Stimulated activated CD4-positive, alpha-beta T cell treated with anti-CD3 and anti-CD28 coated beads, Interleukin-2, amount 100 ng/mL, for 48 hours (primary cell): ENCODE measurements around the gene TM4SF5.
A peak's percentile ranks its signal among the peaks of the same experiment; 100 is the strongest.

Experiments used
- DNase-seq, 2 donors: peaks; one replicate each; pipeline ENCODE4 v3.0.0-alpha.2; 2020

Gene TM4SF5, protein sequence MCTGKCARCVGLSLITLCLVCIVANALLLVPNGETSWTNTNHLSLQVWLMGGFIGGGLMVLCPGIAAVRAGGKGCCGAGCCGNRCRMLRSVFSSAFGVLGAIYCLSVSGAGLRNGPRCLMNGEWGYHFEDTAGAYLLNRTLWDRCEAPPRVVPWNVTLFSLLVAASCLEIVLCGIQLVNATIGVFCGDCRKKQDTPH

GRCh38 chr17:4771519-4772234 is at the start of gene TM4SF5:
Gene TM4SF5, plus strand, starts transcription at chr17:4771886. Its CDS starts 37 bp downstream, at chr17:4771923.
- no peak for DNase-seq

GRCh38 chr17:4722678-4723240 is 48.9 kb upstream of the TM4SF5 start:
- no peak for DNase-seq

DNA sequence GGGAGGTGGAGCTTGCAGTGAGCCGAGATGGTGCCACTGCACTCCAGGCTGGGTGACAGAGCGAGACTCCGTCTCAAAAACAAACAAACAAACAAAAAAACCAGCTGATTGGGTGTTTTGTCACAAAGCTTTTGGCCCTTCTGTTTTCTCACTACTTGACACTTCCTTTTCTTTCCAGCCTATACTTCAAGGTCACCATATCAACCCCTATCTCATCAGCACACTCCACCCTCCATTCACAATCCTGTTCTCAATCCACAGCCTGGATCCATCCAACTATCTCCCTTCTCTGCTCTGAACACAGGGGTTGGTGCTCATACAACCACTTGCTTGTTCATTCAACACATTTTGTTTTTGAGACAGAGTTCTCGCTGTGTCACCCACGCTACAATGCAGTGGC is 47.0 kb upstream of the TM4SF5 start:
- DNase-seq = no peak

DNA sequence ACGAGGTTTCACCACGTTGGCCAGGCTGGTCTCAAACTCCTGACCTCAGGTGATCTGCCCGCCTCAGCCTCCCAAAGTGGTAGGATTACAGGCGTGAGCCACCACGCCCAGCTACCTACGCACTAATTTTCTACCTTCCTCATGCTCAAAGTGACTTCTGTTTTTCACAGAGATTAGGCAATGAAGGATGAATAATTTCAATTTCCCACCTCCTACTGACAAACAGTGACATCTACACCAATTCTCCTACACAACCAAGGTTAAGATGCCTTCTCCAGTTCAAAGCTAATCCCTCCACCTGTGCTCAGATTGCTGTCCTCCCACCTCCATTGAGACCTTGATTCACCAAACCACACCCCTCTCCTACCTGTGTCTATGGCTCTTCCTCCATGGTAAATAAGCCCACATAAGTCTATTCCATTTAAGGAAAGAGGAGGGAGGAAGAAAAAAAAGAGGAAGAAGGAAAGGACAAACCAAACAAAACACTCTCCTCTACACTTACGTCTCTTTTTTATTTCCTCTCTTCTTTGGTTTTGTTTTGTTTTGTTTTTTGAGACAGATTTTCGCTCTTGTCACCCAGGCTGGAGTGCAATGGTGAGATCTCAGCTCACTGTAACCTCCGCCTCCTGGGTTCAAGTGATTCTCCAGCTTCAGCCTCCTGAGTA is 45.9 kb upstream of the TM4SF5 start:
- no peak for DNase-seq

DNA sequence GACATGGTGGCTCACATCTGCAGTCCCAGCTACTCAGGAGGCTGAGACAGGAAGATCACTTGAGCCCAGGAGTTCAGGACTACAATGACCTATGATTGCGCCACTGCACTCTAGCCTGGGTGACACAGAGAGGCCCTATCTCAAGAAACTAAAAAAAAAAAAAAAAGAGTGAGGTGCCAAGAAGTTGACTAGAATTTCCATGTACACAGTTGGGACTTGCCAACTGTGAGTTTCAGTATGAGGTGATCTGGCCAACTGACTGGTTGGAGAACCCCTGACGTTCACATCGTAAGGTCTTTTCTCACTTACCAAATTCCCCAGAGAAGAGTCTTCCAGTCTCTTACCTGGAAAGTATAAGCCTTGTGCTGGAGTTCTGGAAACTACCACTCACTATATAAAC is 43.6 kb upstream of the TM4SF5 start:
- no peak for DNase-seq

DNA sequence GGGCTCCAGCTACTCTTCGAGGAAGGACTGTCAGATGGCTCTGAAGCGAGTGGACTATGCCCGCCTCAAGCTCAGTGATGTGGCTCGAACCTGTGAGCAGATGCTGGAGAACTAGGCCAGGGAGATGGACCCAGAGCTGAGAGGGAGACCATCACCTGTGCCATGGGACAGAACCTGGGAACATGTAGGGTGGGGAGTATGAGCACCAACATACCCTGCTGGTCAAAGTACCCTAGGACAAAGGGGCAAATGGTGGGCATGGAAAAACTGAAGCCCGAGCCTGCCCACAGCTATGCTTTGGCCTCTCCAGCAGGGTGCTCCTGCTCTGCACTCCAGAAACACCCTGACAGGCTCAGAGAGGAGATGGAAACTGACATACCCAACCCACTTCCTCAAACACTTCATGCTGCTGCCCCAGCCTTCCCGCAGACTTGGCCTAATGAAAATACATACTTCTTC is 38.6 kb upstream of the TM4SF5 start:
- no peak for DNase-seq

DNA sequence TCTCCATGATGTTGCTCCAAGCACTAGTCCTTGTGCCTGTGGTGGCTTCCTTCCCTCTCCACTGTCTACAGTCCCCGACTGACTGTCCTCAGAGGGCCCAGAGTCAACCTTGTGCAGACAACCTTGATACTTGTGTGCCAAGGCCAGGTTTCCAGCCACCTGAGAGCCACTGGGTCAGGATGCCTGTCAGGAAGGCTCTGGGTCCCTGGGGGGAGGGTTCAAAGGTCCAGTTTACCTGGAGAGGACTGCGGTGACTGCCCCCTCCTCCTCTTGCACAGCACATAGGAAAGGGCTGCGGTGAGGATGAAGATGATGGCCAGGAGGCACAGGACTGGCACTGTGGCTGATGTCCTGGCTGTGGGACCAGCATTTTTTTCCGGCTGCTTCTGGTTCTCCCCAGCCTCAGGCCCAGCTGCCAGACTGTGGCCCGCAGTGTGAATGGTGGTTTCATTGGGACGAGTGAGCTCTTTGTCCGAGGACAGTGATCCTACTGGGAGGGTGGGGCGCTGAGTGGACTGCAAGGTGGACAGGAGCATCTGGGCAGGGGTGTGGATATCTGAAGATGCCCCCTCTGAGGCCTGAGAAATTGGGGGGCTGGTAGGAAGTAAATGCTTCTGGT is 36.7 kb upstream of the TM4SF5 start:
- DNase-seq = no peak

- no peak for DNase-seq
These were observed 35.6 kb upstream of the TM4SF5 start for GRCh38 chr17:4735876-4736651.

DNA sequence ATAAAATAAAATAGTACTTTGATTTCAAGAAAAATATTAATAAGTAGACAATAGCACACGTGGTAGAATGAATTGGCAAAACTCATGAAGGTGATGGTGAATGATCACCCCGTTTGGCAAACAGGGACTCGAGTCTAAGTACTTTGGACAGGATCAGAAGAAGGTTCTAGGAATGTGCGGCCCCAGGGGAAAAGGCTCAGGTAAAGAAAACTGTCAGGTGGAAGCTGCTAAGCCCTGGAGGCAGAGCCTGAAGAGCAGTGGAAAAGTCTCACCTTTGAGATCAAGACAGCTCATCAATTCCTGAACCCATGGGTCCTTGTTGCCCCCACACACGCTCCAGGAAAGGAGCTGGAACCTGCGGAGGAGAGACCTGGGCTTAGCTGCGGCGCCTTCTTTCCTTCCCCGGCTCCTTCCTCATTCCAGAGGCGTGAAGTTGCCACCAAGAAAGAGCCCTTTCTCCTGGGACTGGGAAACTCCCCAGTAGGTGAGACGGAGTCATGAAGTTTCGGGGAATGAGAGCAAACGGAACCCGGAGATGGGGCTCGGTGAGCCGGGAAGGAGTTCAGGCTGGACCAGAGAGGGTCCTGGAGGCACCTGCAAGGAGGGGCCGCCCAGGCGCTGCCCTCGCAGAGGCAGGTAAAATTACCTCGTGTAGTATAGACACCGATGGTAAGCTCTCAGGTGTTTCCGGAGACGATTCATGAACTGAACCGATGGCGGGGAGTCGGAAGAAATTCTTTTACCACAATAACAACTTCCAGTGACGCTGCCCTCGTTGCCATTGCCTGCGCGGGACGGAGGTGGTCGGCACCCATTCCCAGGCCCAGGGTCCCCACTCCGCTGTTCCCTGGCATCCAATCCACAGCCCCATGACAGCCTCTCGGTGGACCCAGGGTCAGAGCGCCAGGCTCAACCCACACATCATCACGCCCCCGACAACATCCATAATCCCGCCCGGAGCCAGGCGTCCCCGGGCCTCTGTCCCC is 33.3 kb upstream of the TM4SF5 start:
- no peak for DNase-seq

DNA sequence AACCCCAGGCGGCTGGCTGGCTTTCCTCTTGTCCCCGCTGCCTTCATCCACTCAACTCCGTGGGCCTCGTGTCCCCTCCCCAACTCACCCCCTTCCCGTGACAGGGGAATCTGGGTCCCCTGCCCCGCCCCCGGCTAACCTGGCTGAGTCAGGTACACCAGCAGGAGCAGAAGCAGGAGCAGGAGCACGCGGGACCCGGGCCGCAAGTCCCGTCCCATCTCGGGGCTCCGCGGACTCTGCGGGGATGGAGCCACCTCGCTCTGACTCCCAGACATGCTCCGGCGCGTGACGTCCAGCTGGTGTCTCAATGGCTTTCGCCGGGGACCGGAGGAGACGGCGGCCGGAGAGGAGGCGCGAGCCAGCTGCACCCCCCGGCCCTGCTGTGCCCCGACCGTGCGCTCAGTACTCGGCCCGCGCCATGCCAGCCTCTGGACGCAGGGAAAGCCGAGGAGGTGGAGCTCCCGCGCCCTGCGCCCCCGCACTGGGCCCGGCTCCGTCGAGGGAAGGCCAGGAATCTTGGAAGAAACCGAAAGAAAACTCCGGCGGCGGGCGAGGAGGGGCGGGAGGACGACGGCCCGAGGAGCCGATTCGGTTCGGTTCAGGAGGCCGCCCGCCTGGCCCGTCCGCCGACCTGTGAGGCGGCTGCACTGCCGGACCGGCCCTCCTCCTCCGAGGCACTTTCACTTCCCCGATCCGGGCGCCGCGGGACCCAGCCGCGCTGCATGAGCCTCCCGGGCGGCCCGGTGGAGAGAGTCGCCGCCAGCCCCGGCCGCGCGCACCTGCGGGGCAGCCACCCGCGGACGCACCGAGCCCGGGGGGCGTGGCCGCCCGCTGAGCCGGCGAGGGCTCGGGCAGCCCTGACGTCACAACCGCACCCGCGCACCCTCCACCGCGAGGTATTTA is 32.3 kb upstream of the TM4SF5 start, which contains the start of the genes CXCL16 and ZMYND15:
TSS of gene CXCL16 (minus strand) at position 807 of the 903 bp plus-strand sequence. CDS start at position 218, 589 bp downstream.
TSS of gene ZMYND15 (plus strand) at position 712 of the 903 bp plus-strand sequence. CDS start 716 bp downstream, outside the sequence.
- peak; percentile 35 to 37 for DNase-seq

- DNase-seq = no peak
These were observed 31.7 kb upstream of the TM4SF5 start for GRCh38 chr17:4740025-4740351.

GRCh38 chr17:4740584-4740983 is 31.1 kb upstream of the TM4SF5 start:
- DNase-seq = no peak

DNA sequence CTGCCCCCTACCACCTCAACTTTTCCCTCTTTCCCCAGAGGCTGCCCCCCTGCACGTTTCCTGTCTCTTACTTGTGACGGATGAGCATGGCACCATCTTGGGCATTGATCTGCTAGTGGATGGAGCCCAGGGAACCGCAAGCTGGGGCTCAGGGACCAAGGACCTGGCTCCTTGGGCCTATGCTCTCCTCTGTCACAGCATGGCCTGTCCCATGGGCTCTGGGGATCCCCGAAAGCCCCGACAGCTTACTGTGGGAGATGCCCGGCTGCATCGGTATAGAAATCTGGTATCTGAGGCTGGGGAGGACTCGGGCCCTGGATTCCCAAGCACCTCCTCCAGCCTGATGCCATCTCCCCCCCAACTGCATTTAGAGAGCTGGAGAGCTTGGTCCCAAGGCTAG is 30.1 kb upstream of the TM4SF5 start:
- DNase-seq = no peak

DNA sequence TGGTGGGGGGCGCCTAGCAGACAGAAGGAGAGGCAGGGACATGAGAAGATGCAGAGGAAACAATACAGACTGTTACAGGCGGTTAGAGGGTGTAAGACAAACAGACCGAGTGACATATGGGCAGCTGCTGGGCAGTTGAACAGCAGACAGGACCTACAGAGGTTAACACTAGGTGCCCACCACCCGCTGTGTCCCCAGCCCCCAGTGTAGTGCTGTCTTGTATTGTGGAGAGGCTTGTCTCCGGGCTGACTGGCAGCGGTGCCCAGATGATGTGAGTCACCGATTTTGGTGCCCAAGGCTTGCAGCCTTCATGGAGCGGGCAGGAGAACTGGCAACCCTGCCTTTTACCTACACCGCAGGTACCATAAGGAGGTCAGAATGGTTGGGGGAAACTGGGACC is 29.6 kb upstream of the TM4SF5 start:
- DNase-seq = no peak

DNA sequence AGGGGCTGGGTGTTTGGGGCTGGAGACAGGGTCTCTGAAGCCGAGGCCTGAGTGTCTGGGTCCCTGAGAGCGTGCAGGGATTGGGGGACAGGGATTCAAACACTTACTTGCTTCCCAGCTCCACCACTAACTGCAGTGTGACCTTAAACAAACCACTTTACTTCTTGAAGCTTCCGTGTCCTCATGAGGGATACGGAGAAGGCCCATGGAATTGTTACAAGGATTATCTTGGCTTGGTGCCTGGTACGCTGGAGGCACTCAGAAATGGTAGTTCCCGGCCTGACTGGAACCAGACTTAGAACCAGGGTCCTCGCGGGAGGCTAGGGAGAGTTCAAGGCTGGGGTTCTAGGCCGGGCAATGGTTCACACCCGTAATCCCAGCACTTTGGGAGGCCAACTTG is 29.1 kb upstream of the TM4SF5 start:
- no peak for DNase-seq

GRCh38 chr17:4743216-4743615 is 28.5 kb upstream of the TM4SF5 start:
- no peak for DNase-seq

- no peak for DNase-seq
These were observed 27.8 kb upstream of the TM4SF5 start for GRCh38 chr17:4743898-4744297.

DNA sequence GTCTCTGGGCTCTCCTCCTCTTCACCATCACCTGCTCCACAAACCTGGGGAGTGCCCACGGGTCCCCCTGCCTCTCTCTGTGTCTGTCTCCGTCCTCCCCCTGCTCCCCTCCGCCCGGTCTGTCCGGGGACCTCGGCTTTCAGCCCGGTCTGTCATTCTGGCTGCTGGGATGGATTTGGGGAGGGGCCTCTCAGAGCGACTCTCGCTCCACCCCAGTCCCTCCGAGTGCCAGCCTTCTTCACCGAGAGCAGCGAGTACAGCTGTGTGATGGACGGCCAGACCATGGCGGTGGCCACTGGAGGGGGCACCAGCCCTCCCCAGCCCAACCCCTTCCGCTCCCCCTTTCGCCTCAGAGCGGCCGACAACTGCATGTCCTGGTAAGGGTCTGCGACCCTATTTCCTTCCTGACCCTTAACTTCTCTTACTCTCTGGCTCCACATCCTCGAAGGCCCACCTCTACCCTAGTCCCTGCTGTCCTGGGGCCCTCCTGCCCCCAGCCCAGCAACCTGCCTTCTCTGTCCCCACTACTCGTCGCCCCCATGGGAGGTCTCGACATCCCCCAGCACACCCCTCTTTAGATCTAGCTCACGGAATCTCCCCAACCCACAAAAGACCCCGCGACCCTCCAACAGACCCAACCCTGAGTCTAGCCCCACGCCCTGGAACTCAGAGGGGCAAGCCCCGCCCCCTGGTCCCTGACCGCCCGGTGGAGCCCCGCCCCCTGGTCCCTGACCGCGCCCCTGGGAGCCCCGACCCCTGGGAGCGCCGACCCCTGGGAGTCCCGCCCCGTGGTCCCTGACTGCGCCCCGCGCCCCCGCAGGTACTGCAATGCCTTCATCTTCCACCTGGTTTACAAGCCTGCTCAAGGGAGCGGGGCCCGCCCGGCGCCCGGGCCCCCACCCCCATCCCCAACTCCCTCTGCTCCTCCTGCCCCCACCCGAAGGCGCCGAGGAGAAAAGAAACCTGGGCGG is 26.4 kb upstream of the TM4SF5 start:
- DNase-seq = no peak

- DNase-seq = no peak
These were observed 23.8 kb upstream of the TM4SF5 start for GRCh38 chr17:4747847-4748246.
